Nephron (organoid): ENCODE data around the gene MRM2.
A peak's percentile ranks its signal among the peaks of the same experiment; 100 is the strongest.

ENCODE experiments used
- H3K27ac Mint-ChIP-seq, 3 experiments: 2 replicates each; pipeline ENCODE4 v1.8.0; 2020; ENCODE audit warnings: mixed read lengths in 3 of 3, mild to moderate bottlenecking in 2 of 3, moderate library complexity in 1 of 3
- H3K27me3 Mint-ChIP-seq: 2 replicates; pipeline ENCODE4 v1.8.0; 2021; ENCODE audit warnings: low read depth, mild to moderate bottlenecking, moderate library complexity, mixed read lengths
- H3K36me3 Mint-ChIP-seq: 2 replicates; pipeline ENCODE4 v1.8.0; 2020; ENCODE audit warnings: low read depth, mixed read lengths
- H3K4me1 Mint-ChIP-seq: 2 replicates; pipeline ENCODE4 v1.8.0; 2020; ENCODE audit warnings: mixed read lengths
- H3K4me3 Mint-ChIP-seq, 3 experiments: 2 replicates each; pipeline ENCODE4 v1.8.0; 2020; ENCODE audit warnings: mild to moderate bottlenecking in 3 of 3, mixed read lengths in 3 of 3, moderate library complexity in 2 of 3
- H3K9me3 Mint-ChIP-seq: 2 replicates; pipeline ENCODE4 v1.8.0; 2020; ENCODE audit warnings: mixed read lengths
- CTCF ChIP-seq, 3 experiments: fragments of 200-600 bp; sonication (generic); IDR thresholded peaks; one replicate each; pipeline ENCODE4 v1.5.0; 2021; ENCODE audit warnings: antibody characterized with exemption in 3 of 3; ENCODE audit not compliant: unreplicated experiment in 3 of 3

MRM2 gene

DNA sequence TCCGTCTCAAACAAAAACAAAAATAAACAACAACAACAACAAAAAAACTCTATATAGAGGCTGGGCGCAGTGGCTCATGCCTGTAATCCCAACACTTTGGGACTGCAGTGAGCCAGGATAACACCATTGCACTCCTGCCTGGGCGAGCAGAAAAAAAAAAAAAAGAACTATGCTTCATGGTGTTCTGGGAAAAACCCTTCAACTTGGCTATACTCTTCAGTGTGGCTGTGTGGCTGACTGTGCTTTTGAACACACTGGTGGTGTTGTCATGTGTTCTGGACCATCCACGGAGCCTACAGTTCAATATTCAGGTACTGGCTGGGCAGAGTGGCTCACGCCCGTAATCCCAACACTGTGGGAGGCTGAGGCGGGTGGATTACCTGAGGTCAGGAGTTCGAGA lies 45.7 kb upstream of the MRM2 start:
- no peak overlapping the region for H3K4me3 Mint-ChIP-seq
- H3K27me3 Mint-ChIP-seq = no peaks in the 10 kb centered on the region
- no peaks in the 10 kb centered on the region for H3K36me3 Mint-ChIP-seq
- no peak for TF ChIP-seq CTCF (IDR thresholded peaks at IDR 0.05; ENCODE audit: unreplicated experiment in 3 of 3)
- H3K4me1 Mint-ChIP-seq = peaks cover 12% of the 10 kb centered on the region
- H3K27ac Mint-ChIP-seq = no peak overlapping the region
- H3K9me3 Mint-ChIP-seq = no peaks in the 10 kb centered on the region

GRCh38 chr7:2283074-2283473 lies 41.1 kb upstream of the MRM2 start:
- Mint-ChIP-seq H3K36me3 (no peaks in the 10 kb centered on the region), H3K4me3 (no peak overlapping the region)
- TF ChIP-seq CTCF (IDR thresholded peaks at IDR 0.05; ENCODE audit: unreplicated experiment in 3 of 3) = no peak

DNA sequence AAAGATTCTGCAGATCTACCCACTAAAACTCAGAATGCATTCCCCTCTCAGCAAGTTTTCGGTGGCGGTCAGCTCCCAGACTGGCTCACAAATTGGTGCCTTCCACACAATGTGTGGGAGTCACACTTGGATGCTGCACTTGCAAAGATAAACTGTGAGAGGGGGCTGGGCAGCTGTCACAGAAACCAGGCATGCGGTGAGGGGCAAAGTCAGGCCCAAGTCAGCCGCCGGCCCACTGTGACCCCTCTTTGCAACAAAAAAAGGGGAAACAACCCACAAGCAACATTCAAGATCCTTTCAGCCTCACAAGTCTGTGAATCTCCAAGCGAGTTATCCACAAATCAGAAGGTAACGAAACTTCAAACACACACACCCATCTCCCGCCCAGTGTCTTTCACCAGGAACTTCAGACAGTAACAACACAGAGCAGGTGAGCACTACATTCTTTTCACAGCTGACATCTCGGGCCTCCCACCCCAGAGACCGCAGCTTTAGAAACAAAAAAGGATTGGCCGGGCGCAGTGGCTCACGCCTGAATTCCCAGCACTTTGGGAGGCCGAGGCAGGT lies 40.3 kb upstream of the MRM2 start:
- Mint-ChIP-seq H3K27ac (peak overlapping the region; percentile 94 to 99 (median 97)), H3K9me3 (no peaks in the 10 kb centered on the region), H3K27me3 (no peaks in the 10 kb centered on the region), H3K36me3 (peaks cover 1% of the 10 kb centered on the region), H3K4me3 (peak overlapping the region; percentile 22 to 43 (median 30)), H3K4me1 (peaks cover 35% of the 10 kb centered on the region)
- TF ChIP-seq CTCF (IDR thresholded peaks at IDR 0.05; ENCODE audit: unreplicated experiment in 3 of 3) = no peak

More at GRCh38 chr7:2283074-2283473, 41.1 kb upstream of the MRM2 start:
- Mint-ChIP-seq H3K27me3 (no peaks in the 10 kb centered on the region), H3K9me3 (no peaks in the 10 kb centered on the region), H3K4me1 (peaks cover 35% of the 10 kb centered on the region), H3K27ac (peak overlapping the region in 2 of 3 experiments; percentile 26 to 97)

- no peak for TF ChIP-seq CTCF (IDR thresholded peaks at IDR 0.05; ENCODE audit: unreplicated experiment in 3 of 3)
- no peaks in the 10 kb centered on the region for H3K9me3 Mint-ChIP-seq
- peak overlapping the region; percentile 21 to 43 (median 37) for H3K4me3 Mint-ChIP-seq
- peaks cover 35% of the 10 kb centered on the region for H3K4me1 Mint-ChIP-seq
- peak overlapping the region; percentile 94 to 99 (median 97) for H3K27ac Mint-ChIP-seq
- no peaks in the 10 kb centered on the region for H3K27me3 Mint-ChIP-seq
- peaks cover 6% of the 10 kb centered on the region for H3K36me3 Mint-ChIP-seq
Observed at GRCh38 chr7:2281541-2281940, 39.5 kb upstream of the MRM2 start.

DNA sequence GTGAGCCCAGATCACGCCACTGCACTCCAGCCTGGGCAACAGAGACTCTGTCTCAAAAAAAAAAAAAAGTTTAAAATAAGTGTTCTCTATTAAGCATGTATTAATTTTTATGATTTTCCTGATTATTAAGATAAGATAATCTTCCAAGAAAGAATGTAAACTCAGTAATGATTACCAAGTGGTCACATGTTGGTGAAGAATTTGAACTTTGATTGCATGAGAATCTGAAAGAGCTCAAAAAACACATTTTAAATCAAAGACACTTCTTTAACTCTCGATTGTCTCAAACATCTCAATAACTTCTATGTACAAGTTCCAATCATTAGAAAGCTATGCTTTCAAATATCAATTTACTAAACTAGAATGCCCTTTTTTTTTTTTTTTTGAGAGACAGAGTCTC lies 38.4 kb upstream of the MRM2 start:
- TF ChIP-seq CTCF (IDR thresholded peaks at IDR 0.05; ENCODE audit: unreplicated experiment in 3 of 3) = no peak
- H3K36me3 Mint-ChIP-seq = peaks cover 6% of the 10 kb centered on the region
- H3K27me3 Mint-ChIP-seq = no peaks in the 10 kb centered on the region
- H3K27ac Mint-ChIP-seq = peak overlapping the region; percentile 96 to 98 (median 98)
- H3K4me3 Mint-ChIP-seq = no peak overlapping the region
- H3K9me3 Mint-ChIP-seq = no peaks in the 10 kb centered on the region
- peaks cover 35% of the 10 kb centered on the region for H3K4me1 Mint-ChIP-seq

DNA sequence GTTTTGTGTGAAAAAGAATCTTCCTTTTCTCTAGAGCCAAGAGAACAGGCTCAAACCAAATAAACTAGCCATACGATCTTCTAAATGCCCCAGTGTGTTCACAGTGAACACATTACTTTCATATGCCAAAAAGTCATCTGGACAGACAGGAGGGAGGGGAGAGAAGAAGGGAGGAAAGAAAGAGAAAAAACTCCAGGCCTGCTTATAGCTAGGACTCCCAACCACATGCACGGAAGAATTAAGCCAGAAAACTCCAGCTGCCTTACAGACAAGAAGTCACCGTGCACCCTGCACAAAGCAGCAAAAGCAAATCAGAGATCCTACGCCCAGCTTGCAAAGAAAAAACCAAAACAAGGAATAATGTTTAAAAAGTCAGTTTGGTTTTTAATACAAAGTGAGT lies 37.9 kb upstream of the MRM2 start:
- Mint-ChIP-seq H3K9me3 (no peaks in the 10 kb centered on the region), H3K27ac (peak overlapping the region; percentile 96 to 98 (median 98)), H3K4me1 (peaks cover 35% of the 10 kb centered on the region), H3K36me3 (peaks cover 6% of the 10 kb centered on the region), H3K27me3 (no peaks in the 10 kb centered on the region), H3K4me3 (peak overlapping the region; percentile 20 to 60 (median 60))
- no peak for TF ChIP-seq CTCF (IDR thresholded peaks at IDR 0.05; ENCODE audit: unreplicated experiment in 3 of 3)
